Measurements from ENCODE around the gene TRIM49C.
"Not testable (repeated sequence)": the region's sequence is repeated elsewhere in the genome, so short reads cannot be mapped to it uniquely, and the experiment has no call there.

GRCh38 chr11:90051591-90052209 is 20.8 kb downstream of the TRIM49C start:
- TF ChIP-seq CTCF, POLR2A, EP300, POLR2AphosphoS5 (IDR thresholded peaks at IDR 0.05): not testable (repeated sequence)

All from gastroesophageal sphincter (tissue), 3 donors.